B cell (primary cell): Measurements from ENCODE around the gene OSCAR. TPM values are rescaled to one million over a fixed set of nuclear protein-coding genes. Genes with fewer than 3 reads are reported as not detected.

ENCODE experiments used
- ATAC-seq: fragments of 200-7000 bp; cut with Tn5 transposase; one replicate; pipeline ENCODE4 v1.10.0; 2021; ENCODE audit warnings: low read depth, mild to moderate bottlenecking, moderate number of reproducible peaks, moderate library complexity
- CTCF ChIA-PET: fragments of 350-600 bp; sonication (Branson Sonifier 250); formaldehyde crosslinking; loops from one replicate; lab custom pipeline; 2021; ENCODE audit warnings: antibody characterized with exemption, inconsistent platforms; lab: Charles Lee
- POLR2A ChIA-PET: fragments of 350-600 bp; sonication (Branson Sonifier 250); formaldehyde crosslinking; loops from one replicate; lab custom pipeline; 2021; ENCODE audit warnings: antibody characterized with exemption; lab: Charles Lee
- DNase-seq: peaks from one replicate; pipeline ENCODE4 v3.0.0; 2013
- H2AFZ ChIP-seq: 2 replicates; pipeline ENCODE4 v1.6.1; 2012; ENCODE audit warnings: mild to moderate bottlenecking, low read depth, low read length; ENCODE audit not compliant: insufficient read depth, poor library complexity, severe bottlenecking
- H3K27ac ChIP-seq, 2 donors: 1 replicate in 1 of 2; 2 replicates in 1 of 2; pipeline ENCODE4 v1.5.1; 2012 to 2013; ENCODE audit warnings: low read length in 2 of 2, mild to moderate bottlenecking in 2 of 2, moderate library complexity in 1 of 2
- H3K27me3 ChIP-seq, 4 experiments: fragments of 200-600 bp in 1 of 4; sonication (generic) in 1 of 4; replicated peaks in 1 of 4; 1 replicate in 2 of 4; 2 replicates in 2 of 4; pipeline versions ENCODE4 v1.6.1 to v1.7.0; 2013 to 2016; ENCODE audit warnings: low read length in 3 of 4, mild to moderate bottlenecking in 2 of 4, mixed read lengths in 1 of 4, moderate library complexity in 1 of 4; ENCODE audit not compliant: insufficient read depth in 4 of 4, control insufficient read depth in 3 of 4; ENCODE audit errors: control extremely low read depth in 1 of 4
- H3K36me3 ChIP-seq, 2 experiments: replicated peaks in 1 of 2; 1 replicate in 1 of 2; 2 replicates in 1 of 2; pipeline versions ENCODE4 v1.6.1 to v1.7.1; 2013; ENCODE audit warnings: low read length in 1 of 2; ENCODE audit not compliant: insufficient read depth in 2 of 2, control insufficient read depth in 1 of 2; ENCODE audit errors: control extremely low read depth in 1 of 2, extremely low read depth in 1 of 2
- H3K4me1 ChIP-seq, 2 donors: fragments of 200-600 bp in 1 of 2; sonication (generic) in 1 of 2; 1 replicate in 1 of 2; 2 replicates in 1 of 2; pipeline versions ENCODE4 v1.5.1 to v1.6.1; 2013 to 2017; ENCODE audit warnings: low read length in 2 of 2; ENCODE audit not compliant: control insufficient read depth in 2 of 2, insufficient read depth in 2 of 2
- H3K4me2 ChIP-seq: replicated peaks from 2 replicates; pipeline ENCODE3; 2012; ENCODE audit warnings: mild to moderate bottlenecking, low read depth, low read length; ENCODE audit not compliant: poor library complexity, severe bottlenecking
- H3K4me3 ChIP-seq, 5 experiments: fragments of 200-600 bp in 1 of 5; sonication (generic) in 1 of 5; 1 replicate in 3 of 5; 2 replicates in 2 of 5; pipeline versions ENCODE4 v1.5.1 to v1.7.0; 2011 to 2016; ENCODE audit warnings: low read length in 4 of 5, mild to moderate bottlenecking in 4 of 5, low read depth in 2 of 5, control low read depth in 1 of 5, moderate library complexity in 1 of 5; ENCODE audit not compliant: insufficient read depth in 1 of 5; ENCODE audit errors: control extremely low read depth in 1 of 5, extremely low read depth in 1 of 5
- H3K79me2 ChIP-seq: fragments of 200-600 bp; sonication (generic); one replicate; pipeline ENCODE4 v1.6.0; 2016; ENCODE audit warnings: low read length; ENCODE audit not compliant: control insufficient read depth, insufficient read depth
- H3K9ac ChIP-seq: fragments of 200-600 bp; sonication (generic); 2 replicates; pipeline ENCODE4 v1.6.1; 2017; ENCODE audit warnings: mild to moderate bottlenecking, low read length, moderate library complexity
- H3K9me3 ChIP-seq, 3 donors: one replicate each; pipeline versions ENCODE4 v1.6.1 to v1.7.1; 2013; ENCODE audit warnings: low read length in 2 of 3; ENCODE audit not compliant: control insufficient read depth in 2 of 3, insufficient read depth in 1 of 3; ENCODE audit errors: control extremely low read depth in 1 of 3
- H4K20me1 ChIP-seq: 2 replicates; pipeline ENCODE4 v1.6.0; 2012; ENCODE audit warnings: mild to moderate bottlenecking, low read length; ENCODE audit not compliant: insufficient read depth, control insufficient read depth, poor library complexity, severe bottlenecking
- H3K27ac Mint-ChIP-seq: one replicate; pipeline ENCODE4 v1.8.0; 2021; ENCODE audit warnings: mixed read lengths
- H3K27me3 Mint-ChIP-seq: one replicate; pipeline ENCODE4 v1.8.0; 2021; ENCODE audit warnings: mixed read lengths
- H3K4me1 Mint-ChIP-seq: one replicate; pipeline ENCODE4 v1.8.0; 2021; ENCODE audit warnings: mixed read lengths
- H3K4me3 Mint-ChIP-seq: one replicate; pipeline ENCODE4 v1.8.0; 2021; ENCODE audit warnings: mixed read lengths
- H3K9me3 Mint-ChIP-seq: one replicate; pipeline ENCODE4 v1.8.0; 2022; ENCODE audit warnings: mixed read lengths; ENCODE audit not compliant: insufficient read depth
- CTCF ChIP-seq: fragments of 200-600 bp; IDR thresholded peaks from one replicate; pipeline ENCODE4 v1.8.0; 2022; ENCODE audit warnings: antibody characterized with exemption, mild to moderate bottlenecking
- EZH2 ChIP-seq: IDR thresholded peaks from 2 replicates; pipeline ENCODE4 v1.6.1; 2012; ENCODE audit warnings: borderline replicate concordance, low read depth, mild to moderate bottlenecking, moderate library complexity, low read length; ENCODE audit not compliant: insufficient read depth, poor library complexity, severe bottlenecking
- WGBS: methylation state at CpG from one replicate; pipeline ENCODE4 v1.1.5; 2013; ENCODE audit warnings: missing lambda C conversion rate; ENCODE audit not compliant: insufficient coverage; 5-methylcytosine and 5-hydroxymethylcytosine counted together
- intact Hi-C: fragments of 100-400 bp; cut with micrococcal nuclease; formaldehyde crosslinking; loops from one replicate; pipeline ENCODE4 v1.10.0; 2022
- polyA plus RNA-seq: library from polyadenylated mRNA; depleted of rRNA; stranded (reverse); fragments of >200 nt; gene quantifications from 2 replicates; pipeline ENCODE4 v1.2.3, GENCODE V29; 2012
- total RNA-seq, 2 donors: library from RNA; stranded (reverse); fragments of 120-200 nt in 1 of 2; gene quantifications; 1 replicate in 1 of 2; 2 replicates in 1 of 2; pipeline versions ENCODE4 v1.2.3 to v1.2.4, GENCODE V29; 2013 to 2022

Gene OSCAR
- total and polyA plus RNA-seq, 2 donors (not counting 1 experiment from before 2014, with no cell fraction given): 1.7 TPM; not detected in 1

- TF ChIP-seq EZH2 (no peak), CTCF (no peak)
- DNase-seq: no peak
- H4K20me1 ChIP-seq: no peaks in the 10 kb centered on the region
- peaks cover 0 to 5% (median under 1%) of the 10 kb centered on the region in 4 experiments for H3K27me3 ChIP-seq
- H2AFZ ChIP-seq: no peak overlapping the region
- no peaks in the 10 kb centered on the region for H3K4me1 ChIP-seq
- H3K4me3 ChIP-seq: no peak overlapping the region
- Mint-ChIP-seq H3K4me3 (no peak overlapping the region), H3K4me1 (no peaks in the 10 kb centered on the region), H3K27me3 (peaks cover 4% of the 10 kb centered on the region), H3K9me3 (no peaks in the 10 kb centered on the region), H3K27ac (no peak overlapping the region)
- no peak for ATAC-seq
- no peak overlapping the region for H3K9ac ChIP-seq
- H3K79me2 ChIP-seq: no peaks in the 10 kb centered on the region
- intact Hi-C loops: no loop called here
- no peak overlapping the region for H3K27ac ChIP-seq
- ChIA-PET CTCF (no interaction called here), POLR2A (no interaction called here)
- no peak overlapping the region for H3K4me2 ChIP-seq
- no peaks in the 10 kb centered on the region for H3K9me3 ChIP-seq
- WGBS: 97% methylated on average over 20 of the region's 20 CpGs
- H3K36me3 ChIP-seq: peaks cover 6 to 42% of the 10 kb centered on the region in 2 experiments
Measured at GRCh38 chr19:54129617-54129996, 29.0 kb upstream of the OSCAR start.

- H3K27ac Mint-ChIP-seq: no peak overlapping the region
- H3K4me3 Mint-ChIP-seq: no peak overlapping the region
- no peak overlapping the region for H3K9ac ChIP-seq
- no peaks in the 10 kb centered on the region for H4K20me1 ChIP-seq
- no peak overlapping the region for H3K4me3 ChIP-seq
- H3K27me3 ChIP-seq: no peaks in the 10 kb centered on the region
- H3K4me1 Mint-ChIP-seq: no peaks in the 10 kb centered on the region
- no peaks in the 10 kb centered on the region for H3K27me3 Mint-ChIP-seq
- no peaks in the 10 kb centered on the region for H3K79me2 ChIP-seq
- ATAC-seq (no peak), DNase-seq (no peak)
- H3K9me3 ChIP-seq: no peaks in the 10 kb centered on the region
- H3K4me1 ChIP-seq: no peaks in the 10 kb centered on the region
- 96% methylated on average over 41 of the region's 41 CpGs for WGBS
- H3K36me3 ChIP-seq: peaks cover 6 to 48% of the 10 kb centered on the region in 2 experiments
- ChIA-PET CTCF (no interaction called here), POLR2A (no interaction called here)
- intact Hi-C loops: no loop called here
- no peak overlapping the region for H3K27ac ChIP-seq
- TF ChIP-seq CTCF: no peak
- no peak for TF ChIP-seq EZH2
- no peaks in the 10 kb centered on the region for H3K9me3 Mint-ChIP-seq
- no peak overlapping the region for H3K4me2 ChIP-seq
- no peak overlapping the region for H2AFZ ChIP-seq
Measured at GRCh38 chr19:54128796-54129616, 28.4 kb upstream of the OSCAR start.
